ENCODE results near the gene CSNK1D. TPM values are rescaled to one million over a fixed set of nuclear protein-coding genes. Genes with fewer than 3 reads are reported as not detected.
"Not testable (repeated sequence)": the region's sequence is repeated elsewhere in the genome, so short reads cannot be mapped to it uniquely, and the experiment has no call there.

Gene CSNK1D
- total RNA-seq, 1 experiment from 2014 or later = 157 TPM

DNA sequence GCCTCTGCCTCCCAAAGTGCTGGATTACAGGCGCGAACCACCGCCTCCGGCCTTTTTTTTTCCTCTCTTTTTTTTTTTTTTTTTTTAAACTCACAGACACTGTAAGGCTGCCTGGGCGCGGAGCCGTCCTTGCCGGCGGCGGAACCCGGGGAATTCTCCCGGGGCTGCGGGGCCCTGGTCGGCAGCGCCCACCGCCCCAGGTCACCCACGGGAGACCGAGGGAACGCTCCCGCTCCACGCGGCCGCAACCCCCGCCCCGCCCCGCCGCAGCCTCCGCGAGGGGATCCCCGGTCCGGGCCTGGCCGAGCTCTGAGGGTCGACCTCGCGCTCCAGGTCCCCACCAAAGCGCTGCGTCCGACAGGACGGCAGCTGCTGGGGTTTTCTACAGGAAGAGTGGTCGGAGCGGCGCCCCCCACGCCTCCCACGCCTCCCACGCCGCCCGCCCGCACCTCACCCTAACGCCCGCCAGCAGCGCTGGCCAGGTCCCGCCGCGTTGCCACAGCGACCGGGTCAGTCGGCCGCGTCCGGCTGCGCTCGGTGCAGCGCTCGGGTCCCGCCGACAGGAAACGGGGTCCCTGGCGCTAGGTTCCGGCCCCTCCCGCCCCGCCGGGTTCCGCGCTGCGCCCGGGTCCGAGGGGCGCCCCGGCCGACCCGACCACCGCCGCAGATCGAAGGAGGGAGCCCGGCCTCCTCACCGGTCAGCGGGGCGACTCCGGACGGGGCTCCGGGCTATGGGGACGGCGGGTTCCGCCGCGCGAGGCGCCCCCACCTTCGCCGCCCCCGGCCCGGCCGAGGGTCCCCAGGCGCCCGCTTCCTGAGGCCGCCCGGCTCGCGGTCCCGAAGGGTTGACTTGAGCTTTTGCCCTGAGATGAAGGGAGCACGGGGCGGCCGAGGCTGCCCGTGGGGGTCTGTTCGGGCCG, 60.9 kb downstream of the CSNK1D start, which contains the start of gene CCDC57:
TSS of gene CCDC57 (minus strand) at position 512 of the 920 bp plus-strand sequence. CDS start 10,898 bp downstream, outside the sequence.
- peaks cover 45% of the 10 kb centered on the region for H3K36me3 Mint-ChIP-seq (ENCODE audit: insufficient read depth, unreplicated experiment)
- CTCF ChIA-PET = interaction anchor here (0.6 to 0.7 kb wide), 2 partner anchors 282 to 990 kb away, joined by 3 read pairs; partner anchors contain the start of gene CEP131
- H3K4me1 Mint-ChIP-seq (ENCODE audit: low read depth, unreplicated experiment) = peaks cover 33% of the 10 kb centered on the region
- TF ChIP-seq, protein P1, sequence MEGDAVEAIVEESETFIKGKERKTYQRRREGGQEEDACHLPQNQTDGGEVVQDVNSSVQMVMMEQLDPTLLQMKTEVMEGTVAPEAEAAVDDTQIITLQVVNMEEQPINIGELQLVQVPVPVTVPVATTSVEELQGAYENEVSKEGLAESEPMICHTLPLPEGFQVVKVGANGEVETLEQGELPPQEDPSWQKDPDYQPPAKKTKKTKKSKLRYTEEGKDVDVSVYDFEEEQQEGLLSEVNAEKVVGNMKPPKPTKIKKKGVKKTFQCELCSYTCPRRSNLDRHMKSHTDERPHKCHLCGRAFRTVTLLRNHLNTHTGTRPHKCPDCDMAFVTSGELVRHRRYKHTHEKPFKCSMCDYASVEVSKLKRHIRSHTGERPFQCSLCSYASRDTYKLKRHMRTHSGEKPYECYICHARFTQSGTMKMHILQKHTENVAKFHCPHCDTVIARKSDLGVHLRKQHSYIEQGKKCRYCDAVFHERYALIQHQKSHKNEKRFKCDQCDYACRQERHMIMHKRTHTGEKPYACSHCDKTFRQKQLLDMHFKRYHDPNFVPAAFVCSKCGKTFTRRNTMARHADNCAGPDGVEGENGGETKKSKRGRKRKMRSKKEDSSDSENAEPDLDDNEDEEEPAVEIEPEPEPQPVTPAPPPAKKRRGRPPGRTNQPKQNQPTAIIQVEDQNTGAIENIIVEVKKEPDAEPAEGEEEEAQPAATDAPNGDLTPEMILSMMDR (IDR thresholded peaks at IDR 0.05; ENCODE audit: unreplicated experiment) = no peak
- no TSS peak for BruUV-seq (replicated peaks)
- no peaks in the 10 kb centered on the region for H3K27me3 Mint-ChIP-seq (ENCODE audit: unreplicated experiment)
- peak within 1 kb of the TSS; percentile 63 for H3K4me3 Mint-ChIP-seq (ENCODE audit: low read depth, unreplicated experiment)
- DNase-seq = peak; percentile 82
- H3K9me3 Mint-ChIP-seq (ENCODE audit: low read depth, unreplicated experiment) = no peaks in the 10 kb centered on the region
- peak within 1 kb of the TSS; percentile 60 for H3K27ac Mint-ChIP-seq (ENCODE audit: unreplicated experiment)
- intact Hi-C loops (cut with micrococcal nuclease; ENCODE audit: unreplicated experiment) = no loop called here

DNA sequence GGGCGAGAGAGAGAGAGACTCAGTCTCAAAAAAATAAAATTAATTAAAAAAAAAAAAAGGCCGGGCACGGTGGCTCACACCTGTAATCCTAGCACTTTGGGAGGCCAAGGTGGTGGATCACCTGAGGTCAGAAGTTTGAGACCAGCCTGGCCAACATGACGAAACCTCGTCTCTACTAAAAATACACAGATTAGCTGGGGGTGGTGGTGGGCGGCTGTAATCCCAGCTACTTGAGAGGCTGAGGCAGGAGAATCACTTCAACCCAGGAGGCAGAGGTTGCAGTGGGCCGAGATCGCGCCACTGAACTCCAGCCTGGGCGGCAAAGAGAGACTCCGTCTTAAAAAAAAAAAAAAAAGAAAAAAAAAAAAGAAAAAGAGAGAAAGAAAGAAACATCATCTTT, 62.8 kb downstream of the CSNK1D start:
- BruUV-seq (replicated peaks); H3K4me3 Mint-ChIP-seq (ENCODE audit: low read depth, unreplicated experiment); intact Hi-C loops (cut with micrococcal nuclease; ENCODE audit: unreplicated experiment); H3K27ac Mint-ChIP-seq (ENCODE audit: unreplicated experiment); H3K9me3 Mint-ChIP-seq (ENCODE audit: low read depth, unreplicated experiment); H3K27me3 Mint-ChIP-seq (ENCODE audit: unreplicated experiment); DNase-seq: not testable (repeated sequence)
- Mint-ChIP-seq H3K4me1 (ENCODE audit: low read depth, unreplicated experiment) (peaks cover 28% of the 10 kb centered on the region), H3K36me3 (ENCODE audit: insufficient read depth, unreplicated experiment) (peaks cover 38% of the 10 kb centered on the region)
- CTCF ChIA-PET = interaction anchor here (0.6 kb wide), 1 partner anchor 716 kb away, joined by 3 read pairs; no protein-coding TSS in a partner anchor

DNA sequence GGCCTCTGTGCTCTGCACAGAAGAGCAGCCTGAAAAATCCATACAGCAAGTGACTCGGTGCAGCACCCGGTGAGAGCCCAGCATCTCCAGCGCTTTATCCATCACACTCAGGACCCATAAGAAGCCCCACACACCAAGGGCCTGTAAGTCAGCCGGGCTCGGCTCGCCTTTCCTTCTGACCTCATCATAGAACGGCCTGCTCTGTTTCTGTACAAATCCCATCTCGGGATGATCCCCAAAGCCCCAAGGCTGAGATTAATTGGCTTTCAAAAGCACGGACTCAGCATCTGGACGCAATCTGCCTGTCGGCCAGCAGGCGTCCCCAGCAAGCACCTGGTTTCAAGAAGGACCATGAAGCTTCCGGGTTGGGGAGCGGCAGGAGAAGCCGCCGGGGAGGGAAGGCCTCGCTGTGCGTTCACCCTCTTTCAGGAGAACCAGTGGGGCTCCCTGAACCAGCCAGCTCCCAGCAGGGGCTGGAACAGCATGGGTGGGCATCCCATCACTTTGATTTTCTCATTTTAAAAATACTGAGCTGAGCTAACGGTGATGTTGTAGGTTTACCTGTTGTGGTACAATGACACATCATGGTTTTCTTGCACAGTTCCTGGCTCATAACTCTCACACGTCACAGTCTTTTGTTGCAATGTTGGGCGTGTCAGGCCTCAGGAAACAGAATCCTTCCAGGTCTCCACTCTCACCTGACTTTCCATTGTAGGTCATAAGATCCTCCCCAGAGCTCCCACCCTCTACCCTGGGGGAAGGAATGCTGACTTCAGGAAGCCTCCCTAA, 67.6 kb downstream of the CSNK1D start:
- H3K4me1 Mint-ChIP-seq (ENCODE audit: low read depth, unreplicated experiment) = peaks cover 31% of the 10 kb centered on the region
- DNase-seq = peak; percentile 85
- H3K36me3 Mint-ChIP-seq (ENCODE audit: insufficient read depth, unreplicated experiment) = peaks cover 39% of the 10 kb centered on the region
- no peaks in the 10 kb centered on the region for H3K9me3 Mint-ChIP-seq (ENCODE audit: low read depth, unreplicated experiment)
- intact Hi-C loops (cut with micrococcal nuclease; ENCODE audit: unreplicated experiment) = no loop called here
- H3K27ac Mint-ChIP-seq (ENCODE audit: unreplicated experiment) = peak overlapping the region; percentile 89
- H3K27me3 Mint-ChIP-seq (ENCODE audit: unreplicated experiment) = no peaks in the 10 kb centered on the region
- TF ChIP-seq, protein P1 (IDR thresholded peaks at IDR 0.05; ENCODE audit: unreplicated experiment) = peak; percentile 88
- BruUV-seq (replicated peaks) = no TSS peak
- peak overlapping the region; percentile 45 for H3K4me3 Mint-ChIP-seq (ENCODE audit: low read depth, unreplicated experiment)
- CTCF ChIA-PET = interaction anchor here (0.6 to 1.4 kb wide), 8 partner anchors 12 to 91 kb away, joined by 3 to 10 read pairs (median 4); no protein-coding TSS in a partner anchor

DNA sequence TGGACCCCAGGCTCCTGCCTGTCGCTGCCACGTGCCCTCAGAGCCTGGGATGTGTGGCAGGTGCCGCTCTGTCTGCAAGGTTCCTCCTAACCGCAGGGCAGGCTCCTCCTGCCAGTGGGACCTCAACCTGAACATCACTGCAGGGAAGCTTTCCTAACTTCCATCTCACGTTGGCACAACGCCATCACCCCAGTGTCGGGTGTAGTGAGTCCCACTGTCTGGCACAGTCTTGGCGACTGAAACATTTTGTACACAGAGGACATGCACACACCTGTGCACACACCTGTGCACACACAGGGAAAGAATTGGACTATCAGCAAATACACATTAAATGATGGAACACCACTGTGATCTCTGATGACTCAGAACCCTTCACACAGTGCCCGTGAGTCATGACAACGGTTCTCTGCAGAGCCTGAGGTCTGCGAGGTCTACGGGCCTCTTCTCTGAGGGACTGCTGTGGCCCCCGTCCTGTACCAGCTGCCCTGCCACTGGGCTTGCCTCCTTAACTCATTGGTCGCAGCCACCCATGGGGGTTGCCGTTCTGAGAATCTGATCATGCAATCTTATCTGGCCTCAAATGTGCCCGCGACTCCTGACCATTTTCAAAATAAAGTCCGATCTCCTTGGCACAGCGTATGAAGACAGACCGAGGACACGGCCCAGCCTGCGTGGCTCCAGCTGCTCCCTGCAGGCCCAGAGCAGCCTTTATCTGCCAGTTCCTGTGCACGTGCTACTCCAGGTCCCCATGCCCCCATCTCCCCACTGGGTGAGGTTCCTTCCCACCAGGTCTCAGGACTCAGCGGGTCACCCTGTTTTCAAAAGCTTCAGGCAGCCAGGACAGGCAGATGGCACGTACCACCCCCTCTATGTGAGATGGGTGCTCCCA, 68.4 kb downstream of the CSNK1D start:
- H3K27me3 Mint-ChIP-seq (ENCODE audit: unreplicated experiment) = no peaks in the 10 kb centered on the region
- intact Hi-C loops (cut with micrococcal nuclease; ENCODE audit: unreplicated experiment) = no loop called here
- TF ChIP-seq, protein P1 (IDR thresholded peaks at IDR 0.05; ENCODE audit: unreplicated experiment) = no peak
- CTCF ChIA-PET = interaction anchor here (0.6 to 1.4 kb wide), 5 partner anchors 13 to 32 kb away, joined by 3 to 10 read pairs (median 4); no protein-coding TSS in a partner anchor
- BruUV-seq (replicated peaks) = no TSS peak
- H3K9me3 Mint-ChIP-seq (ENCODE audit: low read depth, unreplicated experiment) = no peaks in the 10 kb centered on the region
- peaks cover 31% of the 10 kb centered on the region for H3K4me1 Mint-ChIP-seq (ENCODE audit: low read depth, unreplicated experiment)
- peak; percentile 49 for DNase-seq
- peak overlapping the region; percentile 89 for H3K27ac Mint-ChIP-seq (ENCODE audit: unreplicated experiment)
- peaks cover 39% of the 10 kb centered on the region for H3K36me3 Mint-ChIP-seq (ENCODE audit: insufficient read depth, unreplicated experiment)
- H3K4me3 Mint-ChIP-seq (ENCODE audit: low read depth, unreplicated experiment) = peak overlapping the region; percentile 45
